K562 (cell line): ENCODE measurements around the gene HMGB3. TPM values are rescaled to one million over a fixed set of nuclear protein-coding genes. Genes with fewer than 3 reads are reported as not detected.
"Not testable (repeated sequence)": the region's sequence is repeated elsewhere in the genome, so short reads cannot be mapped to it uniquely, and the experiment has no call there.

Experiments
- ATAC-seq: fragments of 200-7000 bp; cut with Tn5 transposase; 3 replicates; pipeline ENCODE4 v1.9.1; 2020; ENCODE audit warnings: moderate library complexity
- BruUV-seq: library from RNA; stranded (reverse); fragments of 400-500 nt; replicated peaks from 2 replicates; lab custom pipeline; 2021; lab: Mats Ljungman, UMichigan
- CTCF ChIA-PET: fragments of 300-600 bp; formaldehyde crosslinking; extraction: SDS; loops from one replicate; lab custom pipeline; 2021; ENCODE audit warnings: low intra/inter-chr PET ratio; lab: Yijun Ruan, JAX
- POLR2A ChIA-PET: fragments of 300-600, 350-650 bp; sonication (Branson Sonifier 250); formaldehyde crosslinking; extraction: SDS; loops from one replicate; lab custom pipeline; 2021; ENCODE audit warnings: antibody characterized with exemption, inconsistent platforms; lab: Yijun Ruan, JAX
- DNase-seq, 4 experiments: peaks; one replicate each; pipeline versions ENCODE4 v3.0.0 to v3.0.0-alpha.2; 2011 to 2018; ENCODE audit warnings: low spot score in 3 of 4, mixed read lengths in 3 of 4; ENCODE audit errors: extremely low read depth in 1 of 4
- FAIRE-seq: peaks from 2 replicates; lab custom pipeline; 2011; peaks lifted over from hg19 to GRCh38; lab: Jason Lieb, UNC
- H2AFZ ChIP-seq: 2 replicates; pipeline ENCODE4 v1.6.0; 2011; ENCODE audit warnings: low read depth, low read length, control low read depth, inconsistent platforms
- H3K27ac ChIP-seq: fragments of 200-600 bp; 3 replicates; pipeline ENCODE4 v1.8.0; 2011; ENCODE audit warnings: low read depth, mild to moderate bottlenecking, control low read depth, inconsistent platforms, low read length, moderate library complexity, mixed read lengths; ENCODE audit errors: extremely low read depth
- H3K27me3 ChIP-seq, 2 experiments: fragments of 300-600 bp in 1 of 2; 2 replicates in 1 of 2; 3 replicates in 1 of 2; pipeline versions ENCODE4 v1.6.0 to v1.8.0; 2011; ENCODE audit warnings: inconsistent platforms in 2 of 2, low read length in 2 of 2, mild to moderate bottlenecking in 1 of 2, mixed read lengths in 1 of 2, moderate library complexity in 1 of 2; ENCODE audit not compliant: control insufficient read depth in 2 of 2, insufficient read depth in 2 of 2
- H3K36me3 ChIP-seq: fragments of 300-600 bp; 3 replicates; pipeline ENCODE4 v1.8.0; 2011; ENCODE audit warnings: mild to moderate bottlenecking, low read length, inconsistent platforms; ENCODE audit not compliant: control insufficient read depth, insufficient read depth
- H3K4me1 ChIP-seq, 2 experiments: fragments of 200-600 bp in 1 of 2; replicated peaks in 1 of 2; 2 replicates in 1 of 2; 3 replicates in 1 of 2; pipeline versions ENCODE4 v1.5.1 to v1.8.0; 2011; ENCODE audit warnings: inconsistent platforms in 2 of 2, low read length in 2 of 2, mild to moderate bottlenecking in 1 of 2, mixed read lengths in 1 of 2, moderate library complexity in 1 of 2; ENCODE audit not compliant: control insufficient read depth in 2 of 2, insufficient read depth in 2 of 2
- H3K4me2 ChIP-seq: 2 replicates; pipeline ENCODE4 v1.6.1; 2011; ENCODE audit warnings: low read length, control low read depth, inconsistent platforms, mixed read lengths; ENCODE audit not compliant: insufficient read depth
- H3K4me3 ChIP-seq: fragments of 200-600 bp; sonication (generic), shearing (Covaris generic); 2 replicates; pipeline ENCODE4 v1.5.1; 2016; ENCODE audit warnings: control low read depth, inconsistent platforms
- H3K79me2 ChIP-seq: fragments of 200-600 bp; 3 replicates; pipeline ENCODE4 v1.8.0; 2011; ENCODE audit warnings: low read length, inconsistent platforms; ENCODE audit not compliant: control insufficient read depth, insufficient read depth
- H3K9ac ChIP-seq, 2 experiments: 2 replicates each; pipeline versions ENCODE4 v1.6.0 to v1.6.1; 2011; ENCODE audit warnings: low read depth in 2 of 2, low read length in 2 of 2, control low read depth in 1 of 2, inconsistent platforms in 1 of 2, mild to moderate bottlenecking in 1 of 2, mixed read lengths in 1 of 2; ENCODE audit not compliant: insufficient read depth in 1 of 2
- H3K9me1 ChIP-seq: one replicate; pipeline ENCODE4 v1.6.0; 2011; ENCODE audit warnings: inconsistent platforms, mild to moderate bottlenecking, low read length, moderate library complexity; ENCODE audit not compliant: control insufficient read depth, insufficient read depth
- H3K9me3 ChIP-seq: replicated peaks from 2 replicates; pipeline ENCODE4 v1.5.1; 2011; ENCODE audit warnings: low read depth, low read length, inconsistent platforms; ENCODE audit not compliant: control insufficient read depth, insufficient read depth
- H4K20me1 ChIP-seq: replicated peaks from 2 replicates; pipeline ENCODE4 v1.6.1; 2011; ENCODE audit warnings: low read length, inconsistent platforms, mixed read lengths; ENCODE audit not compliant: control insufficient read depth, insufficient read depth
- CEBPZ ChIP-seq: fragments of 150-350 bp; IDR thresholded peaks from 2 replicates; pipeline ENCODE4 v1.6.1; 2014; ENCODE audit warnings: low read depth, mild to moderate bottlenecking, low read length, borderline replicate concordance
- RBFOX2 ChIP-seq: fragments of 200-400 bp; formaldehyde crosslinking; IDR thresholded peaks from 2 replicates; pipeline ENCODE4 v1.6.1; 2017; ENCODE audit warnings: low read depth, mild to moderate bottlenecking, low read length, moderate library complexity
- ZBTB33 ChIP-seq: sonication (generic); formaldehyde crosslinking; IDR thresholded peaks from 2 replicates; pipeline ENCODE4 v1.8.1; 2023; ENCODE audit warnings: mild to moderate bottlenecking, missing genetic modification reagents
- WGBS: fragments of 100-300 bp; shearing (Covaris generic); methylation state at CpG from one replicate; pipeline ENCODE4 v1.1.6; 2016; ENCODE audit warnings: low coverage, mixed read lengths; ENCODE audit not compliant: insufficient coverage; ENCODE audit errors: missing lambda C conversion rate; 5-methylcytosine and 5-hydroxymethylcytosine counted together
- in situ Hi-C: fragments of 300-500 bp; cut with MboI; formaldehyde crosslinking; loops from 4 replicates; pipeline ENCODE4 v1.15.0; 2018; ENCODE audit warnings: inconsistent platforms, mixed read lengths
- intact Hi-C: fragments of 100-400 bp; cut with micrococcal nuclease; formaldehyde crosslinking; loops from 2 replicates; pipeline ENCODE4 v1.14.2; 2022
- polyA plus RNA-seq, 8 experiments: library from polyadenylated mRNA; depleted of rRNA in 4 of 8; stranded (reverse) in 5 of 8; unstranded in 3 of 8; fragments of >200 nt; fragmentation: Nextera tagmentation in 2 of 8; fragmentation: Illumina TruSeq in 1 of 8; extraction: Ambion mirVana in 2 of 8; extraction: Trizol in 1 of 8; gene quantifications; 2 replicates each; pipeline versions ENCODE4 v1.2.1 to v1.2.3, GENCODE V29; 2011 to 2014; ENCODE audit warnings: inconsistent platforms in 1 of 8, missing spikeins in 1 of 8
- total RNA-seq, 7 experiments: library from RNA; depleted of rRNA in 6 of 7; stranded (reverse); fragments of >200 nt in 6 of 7; fragmentation: Illumina TruSeq in 2 of 7; extraction: Trizol in 2 of 7; gene quantifications; 2 replicates each; pipeline versions ENCODE4 v1.2.1 to v1.2.3, GENCODE V29; 2011 to 2021; ENCODE audit warnings: low replicate concordance in 1 of 7

Gene HMGB3
- total and polyA plus RNA-seq, 9 of the 15 experiments (the other 6 are each of a cell fraction or from before 2014, with no cell fraction given) = 36.7 to 168 (median 117) TPM

GRCh38 chrX:150984169-150984824 lies 1.2 kb downstream of the HMGB3 start (continued):
- TF ChIP-seq CEBPZ (no peak), RBFOX2 (peak; percentile 59), ZBTB33 (no peak)

GRCh38 chrX:150987687-150988086 lies 4.6 kb downstream of the HMGB3 start:
- H3K36me3 ChIP-seq = peaks cover 31% of the 10 kb centered on the region; the same call in 1 of the 3 replicates
- DNase-seq, H3K27me3 ChIP-seq, H3K4me3 ChIP-seq, H4K20me1 ChIP-seq, H2AFZ ChIP-seq, BruUV-seq, H3K9me1 ChIP-seq, H3K9ac ChIP-seq, FAIRE-seq, H3K4me1 ChIP-seq, H3K27ac ChIP-seq, ATAC-seq, CTCF ChIA-PET, H3K4me2 ChIP-seq, in situ Hi-C loops, intact Hi-C loops, POLR2A ChIA-PET, H3K9me3 ChIP-seq: not testable (repeated sequence)
- peaks cover 13% of the 10 kb centered on the region for H3K79me2 ChIP-seq
- 95% methylated on average over 6 of the region's 6 CpGs for WGBS
